Esophagus (tissue), 2 donors: Measurements from ENCODE around the gene POMT1. TPM values are rescaled to one million over a fixed set of nuclear protein-coding genes. Genes with fewer than 3 reads are reported as not detected.

ENCODE experiments used
- H3K27ac ChIP-seq, 2 donors: one replicate each; pipeline ENCODE4 v1.5.1; 2013; ENCODE audit warnings: low read depth in 2 of 2, mild to moderate bottlenecking in 2 of 2, inconsistent platforms in 1 of 2, low read length in 1 of 2, moderate library complexity in 1 of 2
- H3K27me3 ChIP-seq, 2 donors: one replicate each; pipeline ENCODE4 v1.6.1; 2013; ENCODE audit warnings: low read length in 2 of 2, control low read depth in 1 of 2, mild to moderate bottlenecking in 1 of 2; ENCODE audit not compliant: insufficient read depth in 2 of 2, control insufficient read depth in 1 of 2
- H3K36me3 ChIP-seq, 2 donors: one replicate each; pipeline ENCODE4 v1.6.1; 2013; ENCODE audit warnings: low read length in 1 of 2; ENCODE audit not compliant: control insufficient read depth in 2 of 2, insufficient read depth in 2 of 2
- H3K4me1 ChIP-seq, 2 donors: one replicate each; pipeline ENCODE4 v1.6.1; 2013; ENCODE audit warnings: low read length in 1 of 2; ENCODE audit not compliant: control insufficient read depth in 2 of 2, insufficient read depth in 2 of 2
- H3K4me3 ChIP-seq, 2 donors: one replicate each; pipeline ENCODE4 v1.5.1; 2013; ENCODE audit warnings: low read length in 2 of 2, mild to moderate bottlenecking in 2 of 2, low read depth in 1 of 2, moderate library complexity in 1 of 2
- H3K9me3 ChIP-seq, 2 donors: one replicate each; pipeline ENCODE4 v1.6.1; 2013; ENCODE audit warnings: mild to moderate bottlenecking in 2 of 2, low read depth in 1 of 2, low read length in 1 of 2, moderate library complexity in 1 of 2; ENCODE audit not compliant: control insufficient read depth in 2 of 2, insufficient read depth in 1 of 2
- WGBS, 2 donors: extraction: QIAGEN DNeasy Blood & Tissue Kit; methylation state at CpG; one replicate each; pipeline ENCODE4 v1.1.7; 2013; 5-methylcytosine and 5-hydroxymethylcytosine counted together
- polyA plus RNA-seq, 2 donors: library from polyadenylated mRNA; stranded (reverse); fragments of 200-250 nt; gene quantifications; one replicate each; pipeline ENCODE4 v1.2.3, GENCODE V29; 2013
- donor health status: healthy with polysubstance abuse.
- donor health status: Bipolar disorder and iron deficiency.

POMT1 gene
- polyA plus RNA-seq, 2 donors = 11.5 to 18.2 TPM

GRCh38 chr9:131481441-131482342, 21.0 kb upstream of the POMT1 start:
- H3K4me3 ChIP-seq = no peak overlapping the region
- peaks cover 2 to 10% of the 10 kb centered on the region in 2 donors for H3K4me1 ChIP-seq
- 63 to 77% methylated on average over 19 of the region's 19 CpGs for WGBS, 2 donors
- H3K9me3 ChIP-seq = no peaks in the 10 kb centered on the region
- H3K36me3 ChIP-seq = peaks cover 33 to 77% of the 10 kb centered on the region in 2 donors
- peak overlapping the region; percentile 23 to 26 for H3K27ac ChIP-seq
- H3K27me3 ChIP-seq = no peaks in the 10 kb centered on the region

- Histone ChIP-seq H3K9me3 (no peaks in the 10 kb centered on the region), H3K4me1 (peaks cover 2 to 10% of the 10 kb centered on the region in 2 donors), H3K4me3 (no peak overlapping the region), H3K27ac (peak overlapping the region in 1 of 2 donors; percentile 26), H3K27me3 (no peaks in the 10 kb centered on the region), H3K36me3 (peaks cover 26 to 75% of the 10 kb centered on the region in 2 donors)
- 87 to 88% methylated on average over 24 of the region's 24 CpGs for WGBS, 2 donors
These were observed 20.2 kb upstream of the POMT1 start for GRCh38 chr9:131482343-131483006.

GRCh38 chr9:131483319-131484050, 19.2 kb upstream of the POMT1 start:
- Histone ChIP-seq H3K9me3 (no peaks in the 10 kb centered on the region), H3K4me1 (peaks cover 2 to 10% of the 10 kb centered on the region in 2 donors), H3K27me3 (no peaks in the 10 kb centered on the region), H3K27ac (no peak overlapping the region), H3K4me3 (no peak overlapping the region), H3K36me3 (peaks cover 27 to 75% of the 10 kb centered on the region in 2 donors)
- 68 to 82% methylated on average over 9 of the region's 9 CpGs for WGBS, 2 donors

GRCh38 chr9:131484051-131484445, 18.7 kb upstream of the POMT1 start:
- no peak overlapping the region for H3K4me3 ChIP-seq
- H3K27me3 ChIP-seq = no peaks in the 10 kb centered on the region
- WGBS, 2 donors = 88 to 96% methylated on average over 7 of the region's 7 CpGs
- H3K36me3 ChIP-seq = peaks cover 27 to 75% of the 10 kb centered on the region in 2 donors
- H3K4me1 ChIP-seq = peaks cover 2 to 10% of the 10 kb centered on the region in 2 donors
- H3K27ac ChIP-seq = peak overlapping the region in 1 of 2 donors; percentile 19
- H3K9me3 ChIP-seq = no peaks in the 10 kb centered on the region

GRCh38 chr9:131484560-131485185, 18.0 kb upstream of the POMT1 start:
- 92 to 93% methylated on average over 15 of the region's 15 CpGs for WGBS, 2 donors
- no peak overlapping the region for H3K27ac ChIP-seq
- H3K9me3 ChIP-seq = no peaks in the 10 kb centered on the region
- H3K36me3 ChIP-seq = peaks cover 27 to 74% of the 10 kb centered on the region in 2 donors
- H3K27me3 ChIP-seq = no peaks in the 10 kb centered on the region
- H3K4me3 ChIP-seq = no peak overlapping the region
- peaks cover 2 to 10% of the 10 kb centered on the region in 2 donors for H3K4me1 ChIP-seq

- peaks cover 24 to 76% of the 10 kb centered on the region in 2 donors for H3K36me3 ChIP-seq
- H3K4me3 ChIP-seq = no peak overlapping the region
- H3K27ac ChIP-seq = no peak overlapping the region
- H3K27me3 ChIP-seq = no peaks in the 10 kb centered on the region
- 76 to 88% methylated on average over 12 of the region's 12 CpGs for WGBS, 2 donors
- no peaks in the 10 kb centered on the region for H3K9me3 ChIP-seq
- peaks cover 2 to 10% of the 10 kb centered on the region in 2 donors for H3K4me1 ChIP-seq
These were observed 17.5 kb upstream of the POMT1 start for GRCh38 chr9:131485206-131485605.

- WGBS, 2 donors = 67 to 82% methylated on average over 19 of the region's 19 CpGs
- no peaks in the 10 kb centered on the region for H3K27me3 ChIP-seq
- peaks cover 2 to 10% of the 10 kb centered on the region in 2 donors for H3K4me1 ChIP-seq
- H3K27ac ChIP-seq = peak overlapping the region in 1 of 2 donors; percentile 40
- no peaks in the 10 kb centered on the region for H3K9me3 ChIP-seq
- peaks cover 29 to 82% of the 10 kb centered on the region in 2 donors for H3K36me3 ChIP-seq
- no peak overlapping the region for H3K4me3 ChIP-seq
These were observed 16.8 kb upstream of the POMT1 start for GRCh38 chr9:131485728-131486422.

GRCh38 chr9:131487001-131487400, 15.7 kb upstream of the POMT1 start:
- no peak overlapping the region for H3K27ac ChIP-seq
- no peak overlapping the region for H3K4me3 ChIP-seq
- H3K9me3 ChIP-seq = no peaks in the 10 kb centered on the region
- no peaks in the 10 kb centered on the region for H3K27me3 ChIP-seq
- 75 to 89% methylated on average over 9 of the region's 9 CpGs for WGBS, 2 donors
- H3K4me1 ChIP-seq = peaks cover 2 to 6% of the 10 kb centered on the region in 2 donors
- H3K36me3 ChIP-seq = peaks cover 35 to 87% of the 10 kb centered on the region in 2 donors
